ENCODE results near the gene CEP295NL. TPM values are rescaled to one million over a fixed set of nuclear protein-coding genes. Genes with fewer than 3 reads are reported as not detected.
"Not testable (repeated sequence)": the region's sequence is repeated elsewhere in the genome, so short reads cannot be mapped to it uniquely, and the experiment has no call there.

The CEP295NL gene
- total RNA-seq, 1 donor from 2014 or later = 1.3 TPM

- peaks cover 42% of the 10 kb centered on the region for H3K4me1 Mint-ChIP-seq (ENCODE audit: low read depth)
- H3K4me3 Mint-ChIP-seq (ENCODE audit: unreplicated experiment) = no peak overlapping the region
- no peak for TF ChIP-seq CTCF (IDR thresholded peaks at IDR 0.05)
- H3K36me3 Mint-ChIP-seq (ENCODE audit: low read depth) = peaks cover 3% of the 10 kb centered on the region
- no peaks in the 10 kb centered on the region for H3K9me3 Mint-ChIP-seq (ENCODE audit: low read depth)
- no peak for DNase-seq (ENCODE audit: low spot score)
- H3K27ac Mint-ChIP-seq (ENCODE audit: unreplicated experiment) = no peak overlapping the region
- no peaks in the 10 kb centered on the region for H3K27me3 Mint-ChIP-seq (ENCODE audit: low read depth)
These were observed 10.1 kb upstream of the CEP295NL start for GRCh38 chr17:78913115-78913514.

DNA sequence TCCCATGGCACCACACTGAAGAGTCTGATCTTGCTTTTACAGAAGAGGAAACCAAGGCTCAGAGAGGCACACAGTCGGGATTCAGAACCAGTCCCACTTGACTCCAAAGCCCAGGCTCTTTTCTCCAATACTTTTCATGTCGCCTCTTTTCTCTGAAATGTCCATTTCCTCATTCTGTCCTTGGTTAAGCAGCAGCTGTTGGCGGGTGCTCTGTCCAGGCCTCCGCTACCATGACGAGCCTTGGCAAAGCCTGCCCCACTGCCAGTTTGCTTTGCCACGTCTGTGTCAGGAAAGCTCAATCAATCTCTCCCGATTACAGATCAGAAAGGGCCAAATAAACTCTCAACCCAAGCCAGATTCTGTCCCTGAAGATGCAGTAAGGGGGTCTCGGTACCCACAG lies 9.1 kb upstream of the CEP295NL start:
- no peaks in the 10 kb centered on the region for H3K27me3 Mint-ChIP-seq (ENCODE audit: low read depth)
- H3K9me3 Mint-ChIP-seq (ENCODE audit: low read depth) = no peaks in the 10 kb centered on the region
- TF ChIP-seq CTCF (IDR thresholded peaks at IDR 0.05) = no peak
- H3K27ac Mint-ChIP-seq (ENCODE audit: unreplicated experiment) = no peak overlapping the region
- no peak for DNase-seq (ENCODE audit: low spot score)
- peaks cover 3% of the 10 kb centered on the region for H3K36me3 Mint-ChIP-seq (ENCODE audit: low read depth)
- H3K4me1 Mint-ChIP-seq (ENCODE audit: low read depth) = peaks cover 36% of the 10 kb centered on the region
- no peak overlapping the region for H3K4me3 Mint-ChIP-seq (ENCODE audit: unreplicated experiment)

DNA sequence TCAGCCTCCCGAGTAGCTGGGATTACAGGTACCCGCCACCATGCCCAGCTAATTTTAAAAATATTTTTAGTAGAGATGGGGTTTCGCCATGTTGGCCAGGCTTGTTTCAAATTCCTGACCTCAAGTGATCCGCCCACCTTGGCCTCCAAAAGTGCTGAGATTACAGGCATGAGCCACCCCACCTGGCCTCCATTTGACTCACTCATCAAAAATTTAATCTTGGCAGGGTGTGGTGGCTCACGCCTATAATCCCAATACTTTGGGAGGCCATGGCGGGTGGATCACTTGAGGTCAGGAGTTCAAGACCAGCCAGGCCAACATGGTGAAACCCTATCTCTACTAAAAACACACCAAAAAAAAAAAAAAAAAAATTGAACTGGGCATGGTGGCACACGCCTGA lies 8.5 kb upstream of the CEP295NL start:
- not testable (repeated sequence) for H3K9me3 Mint-ChIP-seq (ENCODE audit: low read depth); DNase-seq (ENCODE audit: low spot score); H3K36me3 Mint-ChIP-seq (ENCODE audit: low read depth); H3K27me3 Mint-ChIP-seq (ENCODE audit: low read depth); H3K4me3 Mint-ChIP-seq (ENCODE audit: unreplicated experiment); H3K27ac Mint-ChIP-seq (ENCODE audit: unreplicated experiment)
- H3K4me1 Mint-ChIP-seq (ENCODE audit: low read depth) = peaks cover 33% of the 10 kb centered on the region

GRCh38 chr17:78910497-78911284 lies 7.7 kb upstream of the CEP295NL start:
- H3K36me3 Mint-ChIP-seq (ENCODE audit: low read depth) = peaks cover 3% of the 10 kb centered on the region
- H3K27ac Mint-ChIP-seq (ENCODE audit: unreplicated experiment) = no peak overlapping the region
- H3K4me1 Mint-ChIP-seq (ENCODE audit: low read depth) = peaks cover 24% of the 10 kb centered on the region
- no peak for DNase-seq (ENCODE audit: low spot score)
- no peaks in the 10 kb centered on the region for H3K27me3 Mint-ChIP-seq (ENCODE audit: low read depth)
- H3K9me3 Mint-ChIP-seq (ENCODE audit: low read depth) = no peaks in the 10 kb centered on the region
- no peak overlapping the region for H3K4me3 Mint-ChIP-seq (ENCODE audit: unreplicated experiment)
- no peak for TF ChIP-seq CTCF (IDR thresholded peaks at IDR 0.05)

DNA sequence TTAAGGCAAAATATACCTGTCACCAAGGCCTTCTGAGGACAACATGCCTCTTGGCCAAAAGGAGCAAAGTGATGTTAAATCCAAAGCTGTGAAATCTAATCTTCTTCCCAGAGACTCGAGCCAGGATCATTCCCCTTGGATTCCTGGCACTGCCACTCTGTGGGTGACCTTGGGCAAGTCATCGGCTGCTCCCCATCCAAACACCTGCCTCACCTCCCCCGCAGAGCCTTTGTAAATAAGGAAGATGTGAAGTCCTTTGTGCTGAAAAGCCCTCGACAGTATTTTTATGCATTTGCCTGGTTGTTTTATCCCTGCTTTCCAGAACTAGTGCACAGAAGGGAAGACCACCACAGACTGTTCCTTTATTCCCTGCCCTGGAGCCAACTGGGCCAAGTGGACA lies 5.4 kb upstream of the CEP295NL start:
- peaks cover 3% of the 10 kb centered on the region for H3K36me3 Mint-ChIP-seq (ENCODE audit: low read depth)
- peaks cover 24% of the 10 kb centered on the region for H3K4me1 Mint-ChIP-seq (ENCODE audit: low read depth)
- H3K27ac Mint-ChIP-seq (ENCODE audit: unreplicated experiment) = peak overlapping the region; percentile 46
- H3K9me3 Mint-ChIP-seq (ENCODE audit: low read depth) = no peaks in the 10 kb centered on the region
- no peak for DNase-seq (ENCODE audit: low spot score)
- H3K27me3 Mint-ChIP-seq (ENCODE audit: low read depth) = no peaks in the 10 kb centered on the region
- TF ChIP-seq CTCF (IDR thresholded peaks at IDR 0.05) = no peak
- H3K4me3 Mint-ChIP-seq (ENCODE audit: unreplicated experiment) = no peak overlapping the region

DNA sequence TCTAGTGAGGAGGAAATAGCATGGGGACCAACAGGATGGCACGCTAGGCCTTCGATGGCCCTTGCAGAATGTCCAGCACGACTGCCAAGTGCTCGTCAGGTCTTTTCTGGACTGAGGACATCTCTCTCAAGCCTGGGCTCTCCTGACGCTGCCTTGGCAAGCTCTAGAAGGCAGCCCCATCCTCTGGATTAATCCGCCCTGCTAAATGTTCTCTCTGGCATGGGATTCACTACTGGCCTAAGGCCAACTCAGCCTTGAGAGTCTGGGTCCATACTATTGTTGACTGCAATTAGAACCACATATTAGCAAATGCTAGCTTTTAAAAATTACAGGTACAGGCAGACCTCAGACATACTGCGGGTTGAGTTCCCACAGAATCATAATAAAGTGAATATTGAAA lies 2.5 kb upstream of the CEP295NL start:
- Mint-ChIP-seq H3K27me3 (ENCODE audit: low read depth) (no peaks in the 10 kb centered on the region), H3K9me3 (ENCODE audit: low read depth) (no peaks in the 10 kb centered on the region), H3K4me3 (ENCODE audit: unreplicated experiment) (no peak overlapping the region), H3K27ac (ENCODE audit: unreplicated experiment) (no peak overlapping the region), H3K36me3 (ENCODE audit: low read depth) (peaks cover 3% of the 10 kb centered on the region), H3K4me1 (ENCODE audit: low read depth) (peaks cover 23% of the 10 kb centered on the region)
- no peak for TF ChIP-seq CTCF (IDR thresholded peaks at IDR 0.05)
- DNase-seq (ENCODE audit: low spot score) = no peak
